ENCODE data around the gene ADAMTS3. TPM values are rescaled to one million over a fixed set of nuclear protein-coding genes. Genes with fewer than 3 reads are reported as not detected.

ADAMTS3 gene
- total and polyA plus RNA-seq, 2 of the 13 experiments (the other 11 are each of a cell fraction or from before 2014, with no cell fraction given) = not detected

DNA sequence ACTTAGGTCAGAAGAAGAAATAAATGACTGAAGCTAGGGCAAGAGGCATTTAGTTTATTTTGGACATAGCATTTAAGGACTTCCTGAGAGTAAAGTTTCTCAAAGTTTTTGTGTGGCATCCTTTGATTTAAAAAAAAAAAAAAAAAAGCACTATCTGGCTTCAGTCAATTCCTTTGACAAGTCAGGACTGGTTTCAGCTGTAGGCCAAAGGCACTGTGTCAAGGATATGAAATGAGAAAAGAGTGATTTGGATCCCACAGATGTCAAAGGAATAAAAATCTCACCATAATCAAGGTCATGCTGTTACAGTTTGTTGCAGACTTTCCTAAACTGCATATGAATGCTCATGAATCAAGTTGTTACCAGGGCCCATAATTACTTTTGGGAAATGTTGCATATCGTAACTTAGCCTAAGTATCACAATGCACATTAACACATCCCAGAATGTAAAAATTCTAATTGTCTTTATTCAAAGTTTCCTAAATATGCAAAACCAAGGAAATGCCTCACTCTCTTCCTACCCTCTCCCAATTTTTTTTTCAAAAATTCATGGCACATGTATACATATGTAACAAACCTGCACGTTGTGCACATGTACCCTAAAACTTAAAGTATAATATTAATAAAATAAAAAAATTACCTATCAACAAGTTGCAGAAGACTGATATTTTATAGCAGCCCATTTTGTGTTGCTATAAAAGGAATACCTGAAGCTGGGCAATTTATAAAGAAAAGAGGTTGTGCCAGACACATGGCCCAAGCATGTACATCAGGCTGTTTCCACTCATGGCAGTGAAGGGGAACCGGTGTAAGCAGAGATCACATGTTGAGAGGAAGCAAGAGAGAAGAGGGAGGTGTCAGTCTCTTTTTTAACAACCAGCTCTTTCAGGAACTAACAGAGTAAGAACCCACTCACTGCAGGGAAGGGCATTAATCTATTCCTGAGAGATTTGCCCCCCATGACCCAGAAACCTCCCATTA, 33.7 kb upstream of the ADAMTS3 start (continued):
- TF ChIP-seq IKZF5 (CRISPR knock-in tag; IDR thresholded peaks at IDR 0.05) (no peak), ZNF749 (CRISPR knock-in tag; IDR thresholded peaks at IDR 0.05; ENCODE audit: borderline replicate concordance) (no peak), ZBTB14 (CRISPR knock-in tag; IDR thresholded peaks at IDR 0.05) (no peak), JUND (CRISPR knock-in tag; IDR thresholded peaks at IDR 0.05) (no peak), MIER2 (CRISPR knock-in tag; IDR thresholded peaks at IDR 0.05) (no peak), ZNF713 (CRISPR knock-in tag; IDR thresholded peaks at IDR 0.05) (no peak), FOXJ3 (CRISPR knock-in tag; IDR thresholded peaks at IDR 0.05; ENCODE audit: borderline replicate concordance) (no peak), ZNF142 (CRISPR knock-in tag; IDR thresholded peaks at IDR 0.05) (no peak), ZNF484 (CRISPR knock-in tag; IDR thresholded peaks at IDR 0.05; ENCODE audit: borderline replicate concordance, low read depth) (no peak), ZNF136 (CRISPR knock-in tag; IDR thresholded peaks at IDR 0.05; ENCODE audit: low read depth) (no peak), ZIK1 (CRISPR knock-in tag; IDR thresholded peaks at IDR 0.05; ENCODE audit: borderline replicate concordance, low read depth) (no peak), ATF3 (CRISPR knock-in tag; IDR thresholded peaks at IDR 0.05) (no peak), THAP11 (CRISPR knock-in tag; IDR thresholded peaks at IDR 0.05) (no peak), ZNF83 (CRISPR knock-in tag; IDR thresholded peaks at IDR 0.05; ENCODE audit: borderline replicate concordance) (no peak)

Measured in HepG2 (cell line).